GM18507 (cell line): Measurements from ENCODE around the gene TMEM171.

Source experiments
- DNase-seq: peaks from one replicate; pipeline ENCODE4 v3.0.0; 2011; ENCODE audit warnings: low read depth; ENCODE audit not compliant: insufficient read length; ENCODE audit errors: extremely low spot score
- FAIRE-seq: peaks from 2 replicates; lab custom pipeline; 2011; peaks lifted over from hg19 to GRCh38; lab: Jason Lieb, UNC

The TMEM171 gene

GRCh38 chr5:73179730-73180129, 59.4 kb downstream of the TMEM171 start:
- DNase-seq (no peak), FAIRE-seq (no peak)

- FAIRE-seq (no peak), DNase-seq (no peak)
Observed at GRCh38 chr5:73180566-73180965, 60.2 kb downstream of the TMEM171 start.
